Common myeloid progenitor, CD34-positive (primary cell): ENCODE data around the gene PPFIBP2.
A peak's percentile ranks its signal among the peaks of the same experiment; 100 is the strongest.

Experiments used
- CTCF ChIA-PET: fragments of 350-600 bp; sonication (Branson Sonifier 250); formaldehyde crosslinking; loops from one replicate; lab custom pipeline; 2021; ENCODE audit warnings: antibody characterized with exemption; lab: Charles Lee
- POLR2A ChIA-PET: fragments of 350-600 bp; sonication (Branson Sonifier 250); formaldehyde crosslinking; loops from one replicate; lab custom pipeline; 2021; ENCODE audit warnings: antibody characterized with exemption; lab: Charles Lee
- DNase-seq, 3 donors: peaks; one replicate each; pipeline versions ENCODE4 v3.0.0 to v3.0.0-alpha.2; 2013
- H3K27ac ChIP-seq, 2 experiments: 1 replicate in 1 of 2; 2 replicates in 1 of 2; pipeline ENCODE4 v1.7.0; 2013; ENCODE audit warnings: inconsistent platforms in 2 of 2, low read length in 2 of 2, mild to moderate bottlenecking in 2 of 2, low read depth in 1 of 2, moderate library complexity in 1 of 2; ENCODE audit not compliant: severe bottlenecking in 2 of 2, insufficient read depth in 1 of 2, poor library complexity in 1 of 2
- H3K27me3 ChIP-seq, 5 experiments: replicated peaks in 2 of 5; 1 replicate in 3 of 5; 2 replicates in 2 of 5; pipeline versions ENCODE4 v1.6.1 to v1.7.0; 2013; ENCODE audit warnings: low read length in 4 of 5, mild to moderate bottlenecking in 2 of 5, moderate library complexity in 2 of 5, inconsistent platforms in 1 of 5; ENCODE audit not compliant: insufficient read depth in 5 of 5, control insufficient read depth in 4 of 5
- H3K36me3 ChIP-seq, 4 experiments: 1 replicate in 2 of 4; 2 replicates in 2 of 4; pipeline versions ENCODE4 v1.6.1 to v1.7.0; 2013; ENCODE audit warnings: low read length in 3 of 4, control low read depth in 1 of 4, mild to moderate bottlenecking in 1 of 4; ENCODE audit not compliant: control insufficient read depth in 4 of 4, insufficient read depth in 4 of 4
- H3K4me1 ChIP-seq, 4 experiments: 1 replicate in 3 of 4; 2 replicates in 1 of 4; pipeline versions ENCODE4 v1.6.1 to v1.7.1; 2013; ENCODE audit warnings: low read length in 3 of 4, mild to moderate bottlenecking in 3 of 4, control low read depth in 1 of 4, inconsistent platforms in 1 of 4, moderate library complexity in 1 of 4; ENCODE audit not compliant: control insufficient read depth in 4 of 4, insufficient read depth in 4 of 4; ENCODE audit errors: control extremely low read depth in 1 of 4
- H3K4me3 ChIP-seq, 7 experiments: 1 replicate in 4 of 7; 2 replicates in 3 of 7; pipeline versions ENCODE4 v1.5.1 to v1.7.0; 2013; ENCODE audit warnings: mild to moderate bottlenecking in 7 of 7, low read length in 6 of 7, moderate library complexity in 6 of 7, inconsistent platforms in 2 of 7, low read depth in 2 of 7, control low read depth in 1 of 7; ENCODE audit not compliant: insufficient read depth in 4 of 7, control insufficient read depth in 1 of 7; ENCODE audit errors: extremely low read depth in 1 of 7
- H3K9me3 ChIP-seq, 5 experiments: 1 replicate in 4 of 5; 2 replicates in 1 of 5; pipeline versions ENCODE4 v1.6.1 to v1.7.1; 2013; ENCODE audit warnings: low read length in 4 of 5, mild to moderate bottlenecking in 2 of 5, inconsistent platforms in 1 of 5, low read depth in 1 of 5, moderate library complexity in 1 of 5; ENCODE audit not compliant: control insufficient read depth in 4 of 5, insufficient read depth in 2 of 5; ENCODE audit errors: control extremely low read depth in 1 of 5
- WGBS: methylation state at CpG from one replicate; pipeline ENCODE4 v1.1.5; 2013; ENCODE audit not compliant: insufficient coverage; 5-methylcytosine and 5-hydroxymethylcytosine counted together

The PPFIBP2 gene

GRCh38 chr11:7664867-7665266 lies 151.1 kb downstream of the PPFIBP2 start:
- WGBS, result 86% methylated on average over 6 of the region's 6 CpGs
- peaks cover 0 to 2% (median 0%) of the 10 kb centered on the region in 5 experiments for H3K9me3 ChIP-seq
- H3K36me3 ChIP-seq, result no peaks in the 10 kb centered on the region
- no peak for DNase-seq
- H3K27ac ChIP-seq, result no peak overlapping the region
- no peaks in the 10 kb centered on the region for H3K4me1 ChIP-seq
- CTCF ChIA-PET, result interaction anchor here (0.8 to 3.1 kb wide), 11 partner anchors 8 to 567 kb away, joined by 3 to 11 read pairs (median 5); no protein-coding TSS in a partner anchor
- peaks cover 0 to 32% (median 7%) of the 10 kb centered on the region in 5 experiments for H3K27me3 ChIP-seq
- POLR2A ChIA-PET, result no interaction called here
- no peak overlapping the region for H3K4me3 ChIP-seq

GRCh38 chr11:7665473-7666291 lies 151.9 kb downstream of the PPFIBP2 start:
- no peaks in the 10 kb centered on the region for H3K36me3 ChIP-seq
- H3K4me1 ChIP-seq, result no peaks in the 10 kb centered on the region
- H3K9me3 ChIP-seq, result peaks cover 0 to 2% (median 0%) of the 10 kb centered on the region in 5 experiments
- POLR2A ChIA-PET, result no interaction called here
- no peak overlapping the region for H3K4me3 ChIP-seq
- H3K27ac ChIP-seq, result no peak overlapping the region
- CTCF ChIA-PET, result interaction anchor here (0.8 to 3.1 kb wide), 14 partner anchors 9 to 567 kb away, joined by 3 to 11 read pairs (median 5); no protein-coding TSS in a partner anchor
- peak; percentile 62 to 67 (median 65) for DNase-seq
- peaks cover 0 to 32% (median 7%) of the 10 kb centered on the region in 5 experiments for H3K27me3 ChIP-seq
- WGBS, result 60% methylated on average over 16 of the region's 20 CpGs

- H3K27me3 ChIP-seq, result peaks cover 0 to 35% (median 8%) of the 10 kb centered on the region in 5 experiments
- no peak for DNase-seq
- POLR2A ChIA-PET, result no interaction called here
- CTCF ChIA-PET, result interaction anchor here (1.2 to 3.1 kb wide), 9 partner anchors 9 to 565 kb away, joined by 3 to 11 read pairs (median 5); no protein-coding TSS in a partner anchor
- no peaks in the 10 kb centered on the region for H3K36me3 ChIP-seq
- WGBS, result 64% methylated on average over 2 of the region's 7 CpGs
- no peaks in the 10 kb centered on the region for H3K4me1 ChIP-seq
- H3K27ac ChIP-seq, result no peak overlapping the region
- H3K4me3 ChIP-seq, result no peak overlapping the region
- peaks cover 0 to 2% (median 0%) of the 10 kb centered on the region in 5 experiments for H3K9me3 ChIP-seq
These were observed 152.6 kb downstream of the PPFIBP2 start for GRCh38 chr11:7666292-7666866.

- CTCF ChIA-PET, result interaction anchor here (1.5 to 3.1 kb wide), 4 partner anchors 10 to 96 kb away, joined by 5 to 11 read pairs (median 9); no protein-coding TSS in a partner anchor
These were observed 153.7 kb downstream of the PPFIBP2 start for GRCh38 chr11:7667460-7667859.

GRCh38 chr11:7668464-7668863 lies 154.7 kb downstream of the PPFIBP2 start:
- no peak overlapping the region for H3K4me3 ChIP-seq
- ChIA-PET POLR2A (no interaction called here), CTCF (interaction anchor here (1.0 to 3.0 kb wide), 5 partner anchors 11 to 97 kb away, joined by 3 to 10 read pairs (median 8); no protein-coding TSS in a partner anchor)
- H3K4me1 ChIP-seq, result peaks cover 0 to 5% (median 0%) of the 10 kb centered on the region in 4 experiments
- no peak overlapping the region for H3K27ac ChIP-seq
- H3K27me3 ChIP-seq, result peaks cover 0 to 56% (median 24%) of the 10 kb centered on the region in 5 experiments
- H3K9me3 ChIP-seq, result peaks cover 0 to 2% (median 0%) of the 10 kb centered on the region in 5 experiments
- no peak for DNase-seq
- H3K36me3 ChIP-seq, result no peaks in the 10 kb centered on the region
- 100% methylated on average over 7 of the region's 7 CpGs for WGBS

More at GRCh38 chr11:7667460-7667859, 153.7 kb downstream of the PPFIBP2 start:
- peaks cover 0 to 2% (median 0%) of the 10 kb centered on the region in 5 experiments for H3K9me3 ChIP-seq
- H3K4me1 ChIP-seq, result no peaks in the 10 kb centered on the region
- no peak for DNase-seq
- H3K27me3 ChIP-seq, result peaks cover 0 to 46% (median 16%) of the 10 kb centered on the region in 5 experiments
- WGBS, result 100% methylated on average over 2 of the region's 2 CpGs
- H3K4me3 ChIP-seq, result no peak overlapping the region
- H3K36me3 ChIP-seq, result no peaks in the 10 kb centered on the region
- H3K27ac ChIP-seq, result no peak overlapping the region
- POLR2A ChIA-PET, result no interaction called here

GRCh38 chr11:7668911-7669310 lies 155.1 kb downstream of the PPFIBP2 start:
- Histone ChIP-seq H3K4me1 (peaks cover 0 to 10% (median 2%) of the 10 kb centered on the region in 4 experiments), H3K4me3 (no peak overlapping the region), H3K27me3 (peaks cover 0 to 61% (median 27%) of the 10 kb centered on the region in 5 experiments), H3K9me3 (peaks cover 0 to 2% (median 0%) of the 10 kb centered on the region in 5 experiments), H3K36me3 (no peaks in the 10 kb centered on the region), H3K27ac (no peak overlapping the region)
- WGBS, result 96% methylated on average over 4 of the region's 5 CpGs
- DNase-seq, result no peak
- POLR2A ChIA-PET, result no interaction called here
- CTCF ChIA-PET, result interaction anchor here (1.0 to 3.0 kb wide), 6 partner anchors 11 to 103 kb away, joined by 3 to 10 read pairs (median 6); no protein-coding TSS in a partner anchor
